Testis (tissue), 3 donors: ENCODE data around the gene SLC22A4. TPM values are rescaled to one million over a fixed set of nuclear protein-coding genes. Genes with fewer than 3 reads are reported as not detected.

Experiments
- DNase-seq: peaks from one replicate; pipeline ENCODE4 v3.0.0-alpha.2; 2019
- H3K27ac ChIP-seq, 2 donors: fragments of 200-600 bp; sonication (generic); one replicate each; pipeline ENCODE4 v1.5.1; 2019
- H3K27me3 ChIP-seq: fragments of 200-600 bp; sonication (generic); one replicate; pipeline ENCODE4 v1.5.1; 2019
- H3K36me3 ChIP-seq: fragments of 200-600 bp; sonication (generic); one replicate; pipeline ENCODE4 v1.5.1; 2017; ENCODE audit warnings: low read depth; ENCODE audit errors: missing control alignments
- H3K4me1 ChIP-seq: fragments of 200-600 bp; sonication (generic); one replicate; pipeline ENCODE4 v1.5.1; 2019
- H3K4me3 ChIP-seq, 2 donors: fragments of 200-600 bp; sonication (generic); one replicate each; pipeline ENCODE4 v1.5.1; 2017 to 2019
- H3K9me3 ChIP-seq: fragments of 200-600 bp; sonication (generic); one replicate; pipeline ENCODE4 v1.5.1; 2017
- CTCF ChIP-seq, 3 experiments: fragments of 450-650 bp in 2 of 3; fragments of 200-600 bp in 1 of 3; sonication (generic) in 1 of 3; IDR thresholded peaks; one replicate each; pipeline ENCODE4 v1.5.1; 2016 to 2019; ENCODE audit warnings: antibody characterized with exemption in 3 of 3, mild to moderate bottlenecking in 2 of 3, moderate library complexity in 1 of 3
- POLR2A ChIP-seq: fragments of 450-650 bp; IDR thresholded peaks from one replicate; pipeline ENCODE4 v1.6.1; 2017; ENCODE audit warnings: antibody characterized with exemption, mild to moderate bottlenecking, moderate library complexity
- WGBS, 2 donors: methylation state at CpG; one replicate each; pipeline ENCODE4 v1.1.5; 2018; 5-methylcytosine and 5-hydroxymethylcytosine counted together
- intact Hi-C: fragments of 100-400 bp; cut with DNase I; formaldehyde crosslinking; loops from one replicate; pipeline ENCODE4 v1.15.1; 2023; ENCODE audit warnings: low total_unique reads
- polyA plus RNA-seq: library from polyadenylated mRNA; stranded (reverse); fragments of 350-450 nt; fragmentation: Illumina TruSeq; extraction: RNeasy Lipid Tissue Mini Kit (QIAGEN cat#74804); gene quantifications from one replicate; pipeline ENCODE4 v1.2.3, GENCODE V29; 2014; ENCODE audit warnings: low read depth, low replicate concordance; ENCODE audit not compliant: insufficient read depth
- total RNA-seq, 2 donors: library from RNA; depleted of rRNA; stranded (reverse); fragments of >200 nt; gene quantifications; one replicate each; pipeline ENCODE4 v1.2.3, GENCODE V29; 2016

SLC22A4 gene
- total and polyA plus RNA-seq, 3 donors from 2014 or later: 1.1 to 2.3 (median 1.5) TPM

GRCh38 chr5:132275367-132276220, 18.6 kb upstream of the SLC22A4 start:
- H3K36me3 ChIP-seq: no peaks in the 10 kb centered on the region
- H3K27ac ChIP-seq: no peak overlapping the region
- DNase-seq: no peak
- no peaks in the 10 kb centered on the region for H3K9me3 ChIP-seq
- no peak overlapping the region for H3K4me3 ChIP-seq
- H3K27me3 ChIP-seq: no peaks in the 10 kb centered on the region
- 89 to 94% methylated on average over 5 of the region's 5 CpGs for WGBS, 2 donors
- intact Hi-C loops: loop anchor here (10.0 kb wide), 1 partner anchor 219 kb away; the partner anchor contains the start of gene IRF1
- H3K4me1 ChIP-seq: no peaks in the 10 kb centered on the region
- TF ChIP-seq CTCF (IDR thresholded peaks at IDR 0.05): no peak
- TF ChIP-seq POLR2A: no peak

- intact Hi-C loops: loop anchor here (10.0 kb wide), 1 partner anchor 218 kb away; the partner anchor contains the start of gene IRF1
These were observed 16.9 kb upstream of the SLC22A4 start for GRCh38 chr5:132277256-132277655.

GRCh38 chr5:132277971-132278853, 16.0 kb upstream of the SLC22A4 start:
- Histone ChIP-seq H3K36me3 (no peaks in the 10 kb centered on the region), H3K9me3 (no peaks in the 10 kb centered on the region), H3K4me1 (no peaks in the 10 kb centered on the region), H3K27ac (no peak overlapping the region), H3K27me3 (no peaks in the 10 kb centered on the region), H3K4me3 (no peak overlapping the region)
- no peak for TF ChIP-seq POLR2A
- no peak for TF ChIP-seq CTCF (IDR thresholded peaks at IDR 0.05)
- no peak for DNase-seq
- WGBS, 2 donors: 96% methylated on average over 6 of the region's 6 CpGs
- intact Hi-C loops: loop anchor here (10.0 kb wide), 1 partner anchor 217 kb away; the partner anchor contains the start of gene IRF1

More at GRCh38 chr5:132277256-132277655, 16.9 kb upstream of the SLC22A4 start:
- WGBS, 2 donors: 84 to 86% methylated on average over 6 of the region's 6 CpGs
- H3K27ac ChIP-seq: no peak overlapping the region
- no peaks in the 10 kb centered on the region for H3K4me1 ChIP-seq
- DNase-seq: no peak
- no peaks in the 10 kb centered on the region for H3K9me3 ChIP-seq
- no peak for TF ChIP-seq CTCF (IDR thresholded peaks at IDR 0.05)
- H3K27me3 ChIP-seq: no peaks in the 10 kb centered on the region
- H3K4me3 ChIP-seq: no peak overlapping the region
- H3K36me3 ChIP-seq: no peaks in the 10 kb centered on the region

GRCh38 chr5:132279801-132280200, 14.4 kb upstream of the SLC22A4 start:
- TF ChIP-seq POLR2A (no peak), CTCF (IDR thresholded peaks at IDR 0.05) (no peak)
- no peaks in the 10 kb centered on the region for H3K9me3 ChIP-seq
- intact Hi-C loops: loop anchor here (10.0 kb wide), 1 partner anchor 215 kb away; the partner anchor contains the start of gene IRF1
- no peak overlapping the region for H3K4me3 ChIP-seq
- 90% methylated on average over 3 of the region's 3 CpGs; no CpG with 5 or more reads in 1 of the 2 donors for WGBS, 2 donors
- no peaks in the 10 kb centered on the region for H3K27me3 ChIP-seq
- H3K36me3 ChIP-seq: no peaks in the 10 kb centered on the region
- no peaks in the 10 kb centered on the region for H3K4me1 ChIP-seq
- H3K27ac ChIP-seq: no peak overlapping the region
- no peak for DNase-seq
